ENCODE measurements around the gene ZER1.
A peak's percentile ranks its signal among the peaks of the same experiment; 100 is the strongest.

ZER1 gene

DNA sequence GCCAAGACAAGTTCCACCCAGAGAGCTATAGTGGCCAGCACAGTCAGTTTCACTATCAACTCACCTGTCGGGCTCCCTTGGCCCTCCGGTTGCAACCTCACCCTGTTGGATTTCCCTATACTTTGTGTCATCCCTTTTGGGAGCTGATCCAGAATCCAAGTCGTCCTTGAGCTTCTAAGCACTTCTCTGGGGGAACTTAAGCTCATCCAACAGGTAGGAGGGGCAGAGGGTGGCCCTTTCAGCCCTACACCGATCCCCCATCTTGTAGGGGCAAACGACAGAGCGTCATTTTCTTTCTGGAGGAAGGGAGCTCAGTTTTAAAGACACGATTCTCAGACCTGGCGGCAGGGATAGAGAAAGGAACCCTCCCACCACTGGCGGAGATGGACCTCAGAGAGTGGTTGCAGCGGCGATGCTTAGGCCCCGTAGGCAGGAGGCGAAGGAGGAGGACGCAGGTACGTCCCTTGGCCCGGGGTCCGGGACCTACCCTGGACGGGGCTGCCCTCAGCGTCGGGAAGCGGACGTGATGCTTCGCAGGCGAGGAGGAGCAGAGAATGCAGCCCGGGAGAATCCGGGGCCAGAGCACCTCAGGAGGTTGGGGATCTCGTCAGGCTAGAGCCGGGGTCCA lies 519 bp downstream of the ZER1 start:
- no peaks in the 10 kb centered on the region for H3K27me3 Mint-ChIP-seq
- peaks cover 31% of the 10 kb centered on the region for H3K4me1 Mint-ChIP-seq (ENCODE audit: low read depth)
- H3K9me3 Mint-ChIP-seq (ENCODE audit: low read depth) = no peaks in the 10 kb centered on the region
- H3K36me3 Mint-ChIP-seq = no peaks in the 10 kb centered on the region
- peak overlapping the region; percentile 95 for H3K4me3 Mint-ChIP-seq
- H3K27ac Mint-ChIP-seq = peak overlapping the region; percentile 91

- H3K9me3 Mint-ChIP-seq (ENCODE audit: low read depth) = no peaks in the 10 kb centered on the region
- no peaks in the 10 kb centered on the region for H3K36me3 Mint-ChIP-seq
- peak overlapping the region; percentile 91 for H3K27ac Mint-ChIP-seq
- no peaks in the 10 kb centered on the region for H3K27me3 Mint-ChIP-seq
- peaks cover 31% of the 10 kb centered on the region for H3K4me1 Mint-ChIP-seq (ENCODE audit: low read depth)
- peak overlapping the region; percentile 95 for H3K4me3 Mint-ChIP-seq
Measured at GRCh38 chr9:128770286-128771030, 1.3 kb downstream of the ZER1 start.

DNA sequence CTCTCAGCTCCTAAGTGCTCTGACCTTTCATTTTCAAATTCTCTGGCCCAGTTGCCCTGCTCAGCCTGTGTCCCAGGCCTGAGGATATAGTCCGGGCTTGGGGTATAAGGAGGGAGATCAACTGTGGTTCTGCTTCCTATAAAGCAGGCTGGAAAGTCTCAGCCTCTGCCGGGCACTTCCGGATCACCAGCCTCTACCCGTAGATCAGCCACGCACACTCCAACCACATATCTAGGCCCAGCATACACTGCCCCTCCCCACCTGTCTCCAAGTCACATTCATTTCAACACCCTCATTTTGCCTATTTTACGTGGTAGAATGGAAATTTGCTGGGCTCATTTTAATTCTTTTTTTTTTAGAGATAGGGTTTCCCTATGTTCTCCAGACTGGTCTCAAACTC lies 3.1 kb downstream of the ZER1 start:
- peaks cover 34% of the 10 kb centered on the region for H3K4me1 Mint-ChIP-seq (ENCODE audit: low read depth)
- no peaks in the 10 kb centered on the region for H3K36me3 Mint-ChIP-seq
- H3K9me3 Mint-ChIP-seq (ENCODE audit: low read depth) = no peaks in the 10 kb centered on the region
- H3K27ac Mint-ChIP-seq = no peak overlapping the region
- no peak overlapping the region for H3K4me3 Mint-ChIP-seq
- H3K27me3 Mint-ChIP-seq = no peaks in the 10 kb centered on the region

DNA sequence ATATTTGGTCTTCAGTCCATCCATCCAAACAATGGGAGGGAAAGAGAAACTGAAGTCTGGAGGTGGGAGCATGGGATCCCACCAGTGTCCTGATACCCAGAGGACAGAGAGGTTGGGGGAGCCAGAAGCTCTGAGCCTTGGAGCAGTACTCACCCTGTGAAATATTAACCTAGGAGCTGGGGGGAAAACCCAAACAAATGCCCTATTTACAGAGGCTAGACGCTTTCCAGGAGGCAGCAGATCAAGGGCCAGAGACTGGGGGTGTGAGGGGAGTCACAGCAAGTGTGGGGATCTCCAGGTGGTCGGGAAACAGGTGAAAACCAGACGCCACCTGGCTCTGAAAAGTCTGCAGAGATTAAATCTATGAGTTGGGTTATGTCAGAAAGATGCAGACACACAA lies 6.2 kb downstream of the ZER1 start:
- Mint-ChIP-seq H3K4me1 (ENCODE audit: low read depth) (peaks cover 26% of the 10 kb centered on the region), H3K9me3 (ENCODE audit: low read depth) (no peaks in the 10 kb centered on the region), H3K27ac (no peak overlapping the region), H3K27me3 (no peaks in the 10 kb centered on the region), H3K36me3 (no peaks in the 10 kb centered on the region), H3K4me3 (no peak overlapping the region)

GRCh38 chr9:128764361-128764760 lies 7.4 kb downstream of the ZER1 start:
- Mint-ChIP-seq H3K9me3 (ENCODE audit: low read depth) (no peaks in the 10 kb centered on the region), H3K27ac (no peak overlapping the region), H3K27me3 (no peaks in the 10 kb centered on the region), H3K36me3 (no peaks in the 10 kb centered on the region), H3K4me3 (no peak overlapping the region), H3K4me1 (ENCODE audit: low read depth) (peaks cover 17% of the 10 kb centered on the region)

- Mint-ChIP-seq H3K36me3 (no peaks in the 10 kb centered on the region), H3K27ac (no peak overlapping the region), H3K4me1 (ENCODE audit: low read depth) (peaks cover 10% of the 10 kb centered on the region), H3K4me3 (no peak overlapping the region), H3K27me3 (no peaks in the 10 kb centered on the region), H3K9me3 (ENCODE audit: low read depth) (no peaks in the 10 kb centered on the region)
Measured at GRCh38 chr9:128762671-128763449, 8.9 kb downstream of the ZER1 start.

- no peaks in the 10 kb centered on the region for H3K36me3 Mint-ChIP-seq
- H3K27me3 Mint-ChIP-seq = no peaks in the 10 kb centered on the region
- no peak overlapping the region for H3K27ac Mint-ChIP-seq
- H3K4me1 Mint-ChIP-seq (ENCODE audit: low read depth) = peaks cover 5% of the 10 kb centered on the region
- H3K4me3 Mint-ChIP-seq = no peak overlapping the region
- H3K9me3 Mint-ChIP-seq (ENCODE audit: low read depth) = no peaks in the 10 kb centered on the region
Measured at GRCh38 chr9:128757602-128758001, 14.1 kb downstream of the ZER1 start.

DNA sequence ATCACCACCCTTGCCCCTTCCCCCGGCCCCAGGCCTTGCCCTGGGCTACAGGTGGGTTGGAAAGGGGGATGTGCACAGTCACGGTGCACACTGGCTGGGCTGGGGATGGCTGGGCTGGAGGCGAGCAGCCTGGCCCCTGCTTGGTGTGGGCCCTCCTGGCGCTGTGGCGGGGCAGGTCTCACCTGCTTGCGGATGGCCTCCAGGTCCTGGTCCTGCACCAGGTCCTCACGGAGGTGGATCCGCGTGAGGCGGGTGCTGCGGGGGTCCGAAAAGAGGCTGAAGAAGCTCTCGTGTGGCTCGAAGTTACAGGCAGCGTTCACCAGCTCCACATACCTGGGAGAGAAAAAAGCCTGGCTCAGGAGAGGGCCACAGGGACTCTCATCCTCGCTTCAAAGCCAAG lies 18.1 kb downstream of the ZER1 start:
- Mint-ChIP-seq H3K36me3 (no peaks in the 10 kb centered on the region), H3K27me3 (no peaks in the 10 kb centered on the region), H3K27ac (no peak overlapping the region), H3K4me3 (no peak overlapping the region), H3K4me1 (ENCODE audit: low read depth) (peaks cover 5% of the 10 kb centered on the region), H3K9me3 (ENCODE audit: low read depth) (no peaks in the 10 kb centered on the region)

DNA sequence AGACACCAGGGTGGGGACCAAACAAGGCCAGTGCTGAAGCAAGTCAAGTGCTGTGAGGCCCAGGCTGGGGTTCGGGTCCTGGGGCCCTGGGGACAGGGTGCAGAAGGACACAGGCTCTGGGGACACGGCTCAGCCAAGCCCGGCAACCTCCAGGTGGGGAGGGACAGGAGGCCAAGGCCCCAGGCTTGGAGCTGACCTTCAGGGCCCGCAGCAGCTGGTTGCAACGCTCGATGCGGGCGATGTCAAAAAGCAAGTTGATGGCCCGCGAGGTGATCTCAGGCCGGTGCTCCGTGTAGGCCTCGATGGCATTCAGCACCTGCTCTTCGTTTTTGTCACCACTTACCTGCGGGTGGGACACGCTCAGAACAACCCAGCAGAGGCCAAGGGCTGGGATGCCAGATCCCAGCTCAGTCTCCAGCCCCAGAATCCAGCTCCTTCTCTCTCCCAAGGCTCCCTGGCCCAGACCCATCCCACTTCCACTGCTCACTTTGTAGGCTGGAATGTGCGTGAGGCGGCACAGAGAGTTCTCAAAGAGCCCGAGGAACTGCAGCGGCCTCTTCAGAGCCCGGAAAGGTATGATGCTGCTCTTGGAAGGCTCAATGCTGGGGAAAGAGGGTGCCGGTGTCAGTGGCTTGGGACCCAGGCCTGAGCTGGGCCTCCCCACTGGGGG lies 20.7 kb downstream of the ZER1 start:
- Mint-ChIP-seq H3K27me3 (no peaks in the 10 kb centered on the region), H3K4me1 (ENCODE audit: low read depth) (no peaks in the 10 kb centered on the region), H3K9me3 (ENCODE audit: low read depth) (no peaks in the 10 kb centered on the region), H3K27ac (no peak overlapping the region), H3K4me3 (no peak overlapping the region), H3K36me3 (no peaks in the 10 kb centered on the region)

- no peak overlapping the region for H3K27ac Mint-ChIP-seq
- H3K36me3 Mint-ChIP-seq = no peaks in the 10 kb centered on the region
- no peak overlapping the region for H3K4me3 Mint-ChIP-seq
Measured at GRCh38 chr9:128747241-128747640, 24.5 kb downstream of the ZER1 start.

GRCh38 chr9:128743421-128743820 lies 28.3 kb downstream of the ZER1 start:
- Mint-ChIP-seq H3K36me3 (no peaks in the 10 kb centered on the region), H3K4me3 (no peak overlapping the region), H3K27ac (no peak overlapping the region), H3K4me1 (ENCODE audit: low read depth) (no peaks in the 10 kb centered on the region), H3K27me3 (no peaks in the 10 kb centered on the region), H3K9me3 (ENCODE audit: low read depth) (no peaks in the 10 kb centered on the region)

More at GRCh38 chr9:128747241-128747640, 24.5 kb downstream of the ZER1 start:
- Mint-ChIP-seq H3K4me1 (ENCODE audit: low read depth) (no peaks in the 10 kb centered on the region), H3K27me3 (no peaks in the 10 kb centered on the region), H3K9me3 (ENCODE audit: low read depth) (no peaks in the 10 kb centered on the region)

DNA sequence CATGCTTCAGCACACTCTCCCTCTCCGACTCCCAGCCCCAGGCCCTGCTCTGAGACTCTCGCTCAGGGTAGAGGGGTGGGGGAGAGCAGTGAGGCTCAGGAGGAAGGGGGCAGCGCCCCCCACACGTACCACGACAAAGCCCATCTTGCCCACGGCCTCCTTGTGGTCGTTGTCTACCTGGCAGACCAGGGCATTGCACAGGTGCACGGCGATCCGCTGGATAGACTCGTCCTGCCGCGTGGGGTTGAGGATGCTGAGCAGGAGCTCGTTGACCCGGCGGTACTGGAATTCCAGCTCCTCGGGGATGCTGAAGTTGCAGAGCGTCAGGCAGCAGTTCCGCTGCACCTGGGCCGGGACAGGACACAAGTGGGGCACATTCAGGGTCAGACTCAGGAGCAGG lies 29.3 kb downstream of the ZER1 start:
- Mint-ChIP-seq H3K4me1 (ENCODE audit: low read depth) (no peaks in the 10 kb centered on the region), H3K4me3 (no peak overlapping the region), H3K9me3 (ENCODE audit: low read depth) (no peaks in the 10 kb centered on the region), H3K27ac (no peak overlapping the region), H3K27me3 (no peaks in the 10 kb centered on the region), H3K36me3 (peaks cover under 1% of the 10 kb centered on the region)

DNA sequence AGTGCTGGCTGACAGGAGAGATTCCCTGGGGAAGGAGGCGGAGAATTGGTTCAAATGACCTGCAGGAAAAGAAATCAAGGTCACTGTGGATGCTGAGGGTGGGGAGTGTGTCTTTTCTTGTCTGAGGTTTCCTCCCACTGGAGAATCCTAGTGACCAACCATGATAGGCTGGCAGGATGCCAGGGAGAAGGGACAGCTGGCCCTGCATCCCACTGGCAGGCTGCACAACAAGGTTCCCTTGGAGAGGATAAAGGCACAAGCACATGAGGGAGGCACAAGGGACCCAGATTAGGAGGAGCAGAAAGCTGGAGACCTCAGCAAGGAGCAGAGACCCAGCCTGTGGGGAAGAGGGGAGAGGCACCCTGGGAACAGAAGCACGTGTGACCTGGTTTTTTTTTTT lies 36.4 kb downstream of the ZER1 start:
- no peaks in the 10 kb centered on the region for H3K9me3 Mint-ChIP-seq (ENCODE audit: low read depth)
- H3K36me3 Mint-ChIP-seq = peaks cover 5% of the 10 kb centered on the region
- no peaks in the 10 kb centered on the region for H3K4me1 Mint-ChIP-seq (ENCODE audit: low read depth)
- no peaks in the 10 kb centered on the region for H3K27me3 Mint-ChIP-seq
- H3K4me3 Mint-ChIP-seq = no peak overlapping the region
- H3K27ac Mint-ChIP-seq = no peak overlapping the region

DNA sequence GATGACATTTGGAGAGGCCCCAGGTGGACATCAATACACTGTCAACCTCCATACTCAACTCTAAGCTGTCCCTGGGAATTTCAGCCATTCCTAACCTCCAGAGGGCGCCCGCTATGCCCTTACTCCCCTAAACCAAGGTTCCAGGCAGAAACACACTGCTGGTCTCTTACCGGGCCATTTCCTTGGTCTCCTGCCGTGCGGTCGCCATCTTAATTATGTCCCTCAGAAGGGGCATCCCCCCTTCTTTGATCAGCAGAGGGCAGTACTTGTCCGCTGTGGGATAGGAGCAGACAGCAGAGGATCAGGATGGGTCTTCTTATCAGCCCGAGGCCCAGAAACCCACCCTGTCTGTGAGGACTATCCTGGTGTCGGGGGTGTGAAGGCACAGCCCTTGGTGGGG lies 38.5 kb downstream of the ZER1 start:
- no peaks in the 10 kb centered on the region for H3K27me3 Mint-ChIP-seq
- H3K27ac Mint-ChIP-seq = no peak overlapping the region
- H3K9me3 Mint-ChIP-seq (ENCODE audit: low read depth) = no peaks in the 10 kb centered on the region
- no peaks in the 10 kb centered on the region for H3K4me1 Mint-ChIP-seq (ENCODE audit: low read depth)
- no peak overlapping the region for H3K4me3 Mint-ChIP-seq
- peaks cover 5% of the 10 kb centered on the region for H3K36me3 Mint-ChIP-seq

GRCh38 chr9:128732576-128732975 lies 39.2 kb downstream of the ZER1 start:
- H3K27ac Mint-ChIP-seq = no peak overlapping the region
- H3K4me1 Mint-ChIP-seq (ENCODE audit: low read depth) = no peaks in the 10 kb centered on the region
- H3K4me3 Mint-ChIP-seq = no peak overlapping the region
- peaks cover 5% of the 10 kb centered on the region for H3K36me3 Mint-ChIP-seq
- no peaks in the 10 kb centered on the region for H3K9me3 Mint-ChIP-seq (ENCODE audit: low read depth)
- no peaks in the 10 kb centered on the region for H3K27me3 Mint-ChIP-seq

Measured in activated naive CD8-positive, alpha-beta T cell (primary cell).